Activated naive CD4-positive, alpha-beta T cell (primary cell): ENCODE measurements around the gene TMEM121B.

Source experiments
- DNase-seq, 4 experiments: peaks; one replicate each; lab custom pipeline; 2025; lab: John Stamatoyannopoulos, UW

The TMEM121B gene

DNA sequence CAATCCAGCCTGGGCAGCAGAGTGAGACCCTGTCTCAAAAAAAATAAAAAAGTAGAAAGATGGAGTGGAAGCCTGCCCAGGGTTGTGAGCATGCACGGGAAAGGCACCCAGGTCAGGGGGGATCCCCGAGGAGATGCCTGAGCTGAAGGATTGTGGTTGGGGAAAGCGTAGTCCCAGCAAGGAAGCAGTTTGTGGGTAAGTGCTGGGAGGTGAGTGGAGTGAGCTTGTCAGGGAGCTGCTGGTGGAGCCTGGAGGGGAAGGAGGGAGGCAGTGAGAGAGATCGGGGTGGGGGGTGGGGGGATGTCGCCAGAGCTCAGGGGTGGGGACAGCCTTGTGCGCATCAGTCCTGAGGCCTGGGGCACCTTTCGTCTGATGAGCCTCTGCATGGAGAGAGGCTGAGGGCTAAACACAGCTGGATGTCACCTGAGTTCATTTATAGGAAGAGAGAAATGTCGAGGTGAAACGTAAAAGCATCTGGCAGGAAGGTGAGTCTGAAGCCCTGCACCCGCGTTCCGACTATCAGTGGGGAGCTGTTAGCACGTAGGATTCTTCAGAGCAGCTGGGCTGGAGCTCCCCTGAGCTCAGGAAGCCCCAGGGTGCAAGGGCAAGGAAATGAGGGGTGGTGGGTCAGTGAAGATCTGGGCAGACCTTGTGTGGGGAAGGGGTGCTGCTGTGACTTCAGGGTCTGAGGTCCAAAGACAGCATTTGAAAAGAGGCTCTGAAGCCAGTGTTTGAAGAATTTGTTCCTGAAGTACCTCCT, 10.2 kb downstream of the TMEM121B start:
- no peak for DNase-seq

GRCh38 chr22:17109976-17110375, 11.2 kb downstream of the TMEM121B start:
- DNase-seq, result no peak

DNA sequence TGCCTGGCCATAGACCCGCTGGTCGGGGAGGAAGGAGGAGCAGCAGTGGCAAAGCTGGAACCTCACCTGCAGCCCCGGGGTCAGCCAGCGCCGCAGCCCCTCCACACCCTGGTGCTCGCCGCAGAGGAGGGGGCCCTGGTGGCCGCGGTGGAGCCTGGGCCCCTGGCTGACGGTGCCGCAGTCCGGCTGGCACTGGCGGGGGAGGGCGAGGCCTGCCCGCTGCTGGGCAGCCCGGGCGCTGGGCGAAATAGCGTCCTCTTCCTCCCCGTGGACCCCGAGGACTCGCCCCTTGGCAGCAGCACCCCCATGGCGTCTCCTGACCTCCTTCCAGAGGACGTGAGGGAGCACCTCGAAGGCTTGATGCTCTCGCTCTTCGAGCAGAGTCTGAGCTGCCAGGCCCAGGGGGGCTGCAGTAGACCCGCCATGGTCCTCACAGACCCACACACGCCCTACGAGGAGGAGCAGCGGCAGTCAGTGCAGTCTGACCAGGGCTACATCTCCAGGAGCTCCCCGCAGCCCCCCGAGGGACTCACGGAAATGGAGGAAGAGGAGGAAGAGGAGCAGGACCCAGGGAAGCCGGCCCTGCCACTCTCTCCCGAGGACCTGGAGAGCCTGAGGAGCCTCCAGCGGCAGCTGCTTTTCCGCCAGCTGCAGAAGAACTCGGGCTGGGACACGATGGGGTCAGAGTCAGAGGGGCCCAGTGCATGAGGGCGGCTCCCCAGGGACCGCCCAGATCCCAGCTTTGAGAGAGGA, 11.9 kb downstream of the TMEM121B start:
- DNase-seq, result no peak

DNA sequence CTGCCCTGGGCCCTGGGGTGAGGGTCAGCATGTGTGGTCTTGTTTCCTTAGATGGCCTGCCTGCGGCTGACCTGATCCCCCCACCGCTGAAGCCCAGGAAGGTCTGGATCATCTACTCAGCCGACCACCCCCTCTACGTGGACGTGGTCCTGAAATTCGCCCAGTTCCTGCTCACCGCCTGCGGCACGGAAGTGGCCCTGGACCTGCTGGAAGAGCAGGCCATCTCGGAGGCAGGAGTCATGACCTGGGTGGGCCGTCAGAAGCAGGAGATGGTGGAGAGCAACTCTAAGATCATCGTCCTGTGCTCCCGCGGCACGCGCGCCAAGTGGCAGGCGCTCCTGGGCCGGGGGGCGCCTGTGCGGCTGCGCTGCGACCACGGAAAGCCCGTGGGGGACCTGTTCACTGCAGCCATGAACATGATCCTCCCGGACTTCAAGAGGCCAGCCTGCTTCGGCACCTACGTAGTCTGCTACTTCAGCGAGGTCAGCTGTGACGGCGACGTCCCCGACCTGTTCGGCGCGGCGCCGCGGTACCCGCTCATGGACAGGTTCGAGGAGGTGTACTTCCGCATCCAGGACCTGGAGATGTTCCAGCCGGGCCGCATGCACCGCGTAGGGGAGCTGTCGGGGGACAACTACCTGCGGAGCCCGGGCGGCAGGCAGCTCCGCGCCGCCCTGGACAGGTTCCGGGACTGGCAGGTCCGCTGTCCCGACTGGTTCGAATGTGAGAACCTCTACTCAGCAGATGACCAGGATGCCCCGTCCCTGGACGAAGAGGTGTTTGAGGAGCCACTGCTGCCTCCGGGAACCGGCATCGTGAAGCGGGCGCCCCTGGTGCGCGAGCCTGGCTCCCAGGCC, 12.7 kb downstream of the TMEM121B start:
- no peak for DNase-seq

- DNase-seq, result no peak
These were observed 13.7 kb downstream of the TMEM121B start for GRCh38 chr22:17107547-17107810.

DNA sequence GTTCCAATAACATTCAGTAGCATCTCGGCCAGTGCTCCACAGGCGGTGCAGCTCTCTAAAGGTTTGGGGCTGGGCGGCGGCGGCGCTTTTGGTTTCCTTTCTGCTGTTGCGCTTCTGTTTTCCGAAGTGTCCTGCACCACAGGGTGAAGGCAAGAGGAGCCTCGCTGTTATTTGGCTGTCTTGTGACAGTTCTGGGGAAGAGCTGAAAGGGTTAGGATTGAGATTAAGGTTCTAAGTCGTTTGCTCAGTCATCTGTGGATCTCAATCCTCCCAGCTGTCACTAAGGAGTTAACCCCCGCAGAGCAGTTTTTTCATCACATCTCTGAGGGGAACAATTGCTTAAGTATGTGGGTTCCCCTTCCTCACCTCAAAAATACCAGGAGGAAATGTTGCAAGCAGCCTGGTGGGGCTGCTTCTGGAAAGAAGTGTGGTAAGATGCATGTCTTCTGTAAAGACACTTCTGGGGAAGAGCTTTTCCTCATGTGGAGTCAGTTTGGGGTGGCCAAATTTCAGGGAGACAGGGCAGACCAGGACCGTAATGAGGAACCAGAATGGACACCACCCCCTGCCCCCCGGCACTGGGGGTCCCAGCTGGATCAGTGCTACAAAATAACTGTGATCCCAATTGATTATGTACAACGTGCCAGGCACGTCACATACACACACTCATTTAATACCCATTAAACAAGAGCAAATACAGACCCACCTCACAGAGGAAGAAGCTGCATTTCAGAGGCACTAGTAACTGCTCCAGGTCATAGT, 14.2 kb downstream of the TMEM121B start:
- peak in 1 of 4 experiments; percentile 17 for DNase-seq

DNA sequence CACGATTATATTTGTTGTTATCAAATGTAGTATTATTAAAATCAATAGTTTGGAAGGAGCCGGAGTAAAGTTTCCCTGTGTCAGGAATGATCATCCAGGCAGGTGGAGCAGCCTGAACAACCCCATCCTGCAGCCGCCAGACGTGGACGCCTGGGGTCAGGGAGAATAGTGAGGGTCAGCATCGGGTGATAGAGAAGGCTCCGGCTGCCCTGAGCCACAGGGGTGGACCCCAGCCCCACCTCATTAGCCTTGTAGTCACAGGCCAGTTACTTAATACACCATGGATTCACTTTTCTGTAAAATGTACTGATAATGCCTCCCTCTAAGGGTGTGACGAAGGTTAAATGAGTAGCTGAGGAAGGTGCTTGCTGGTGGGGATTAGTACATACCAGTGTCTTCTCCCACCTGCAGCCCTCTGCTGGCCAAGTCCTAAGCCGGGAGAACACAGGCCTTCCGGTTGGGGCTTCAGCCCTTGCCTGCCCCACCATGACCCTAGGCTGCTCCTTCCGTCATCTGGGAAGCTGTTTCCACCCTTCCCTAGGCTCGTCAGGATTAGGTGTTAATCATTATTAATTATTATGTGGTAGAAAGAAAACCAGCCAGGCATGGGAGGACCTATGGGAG, 14.9 kb downstream of the TMEM121B start:
- DNase-seq, result no peak

DNA sequence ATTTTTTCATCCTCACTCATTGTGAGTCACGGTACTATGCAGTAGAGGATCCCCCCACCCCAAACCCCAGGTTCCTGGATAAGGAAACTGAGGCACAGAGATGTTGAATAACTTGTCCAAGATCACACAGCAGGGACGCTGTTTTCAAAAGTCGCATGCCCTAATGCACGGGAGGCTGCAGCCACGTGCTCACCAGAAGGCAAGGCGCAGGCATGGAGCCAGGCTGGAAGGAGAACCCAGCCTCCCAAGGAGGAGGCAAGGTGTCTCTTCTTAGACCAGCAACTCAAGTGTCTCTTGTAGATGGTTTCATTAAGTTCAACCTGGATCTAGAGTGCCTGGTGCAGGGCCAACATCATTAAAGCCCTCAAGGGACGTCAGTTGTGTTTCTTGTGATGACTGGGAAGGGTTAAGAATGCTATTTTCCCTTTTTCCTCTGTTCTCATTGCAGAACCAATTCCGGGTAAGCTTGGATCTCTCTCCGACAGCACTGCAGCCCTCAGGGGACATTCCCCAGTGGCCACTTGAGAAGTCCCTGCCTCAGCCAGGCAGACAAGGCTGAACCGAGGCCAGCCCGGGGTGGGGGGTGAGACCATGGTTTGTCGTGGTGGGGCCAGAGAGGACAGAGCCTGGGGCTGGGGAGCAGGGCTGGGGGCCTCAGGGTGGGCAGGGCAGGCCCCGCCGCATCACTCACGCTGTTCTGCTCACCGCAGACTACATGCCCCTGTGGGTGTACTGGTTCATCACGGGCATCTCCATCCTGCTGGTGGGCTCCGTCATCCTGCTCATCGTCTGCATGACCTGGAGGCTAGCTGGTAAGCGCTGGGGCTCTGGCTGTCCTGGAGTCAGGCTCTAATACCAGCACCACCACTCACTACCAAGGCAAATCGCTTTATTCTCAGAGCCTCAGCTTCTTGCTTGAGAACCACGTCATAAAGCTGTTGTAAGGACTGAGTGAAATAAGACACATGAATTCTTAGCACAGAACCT, 15.7 kb downstream of the TMEM121B start:
- no peak for DNase-seq

- DNase-seq, result no peak
These were observed 16.7 kb downstream of the TMEM121B start for GRCh38 chr22:17104336-17104935.

GRCh38 chr22:17103351-17103750, 17.8 kb downstream of the TMEM121B start:
- DNase-seq, result no peak

- no peak for DNase-seq
These were observed 18.9 kb downstream of the TMEM121B start for GRCh38 chr22:17102297-17102667.

DNA sequence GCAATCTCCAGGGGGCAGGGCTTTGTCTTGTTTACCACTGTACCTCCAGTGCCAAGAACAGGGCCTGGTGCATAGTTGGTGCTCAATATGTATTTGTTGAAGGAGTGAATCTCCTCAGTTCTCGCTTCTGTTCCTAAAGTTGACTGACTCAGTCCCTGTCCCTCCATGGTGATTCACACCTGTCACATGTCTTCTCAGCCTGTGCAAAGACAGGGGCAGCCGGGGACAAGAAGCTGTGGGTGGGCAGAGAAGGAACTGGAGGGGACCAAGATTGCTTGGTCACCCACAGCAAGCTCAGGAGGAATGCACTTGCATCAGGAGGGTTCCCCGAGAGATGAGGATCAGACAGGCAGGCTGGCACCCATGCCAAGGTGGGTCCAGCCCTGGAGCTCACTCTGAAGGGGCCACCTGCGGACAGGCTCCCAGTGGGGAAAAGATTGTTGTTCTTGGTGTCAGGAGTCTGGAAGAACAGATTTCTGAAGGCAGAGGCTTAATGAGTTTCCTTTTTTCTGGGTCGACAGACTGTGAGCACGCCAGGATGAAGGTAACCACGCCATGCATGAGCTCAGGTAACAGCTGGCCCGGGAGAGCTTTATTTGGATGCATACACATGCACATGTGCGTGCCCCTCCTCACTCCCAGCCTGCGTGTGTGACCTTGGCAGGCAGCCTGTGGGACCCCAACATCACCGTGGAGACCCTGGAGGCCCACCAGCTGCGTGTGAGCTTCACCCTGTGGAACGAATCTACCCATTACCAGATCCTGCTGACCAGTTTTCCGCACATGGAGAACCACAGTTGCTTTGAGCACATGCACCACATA, 19.5 kb downstream of the TMEM121B start:
- no peak for DNase-seq

DNA sequence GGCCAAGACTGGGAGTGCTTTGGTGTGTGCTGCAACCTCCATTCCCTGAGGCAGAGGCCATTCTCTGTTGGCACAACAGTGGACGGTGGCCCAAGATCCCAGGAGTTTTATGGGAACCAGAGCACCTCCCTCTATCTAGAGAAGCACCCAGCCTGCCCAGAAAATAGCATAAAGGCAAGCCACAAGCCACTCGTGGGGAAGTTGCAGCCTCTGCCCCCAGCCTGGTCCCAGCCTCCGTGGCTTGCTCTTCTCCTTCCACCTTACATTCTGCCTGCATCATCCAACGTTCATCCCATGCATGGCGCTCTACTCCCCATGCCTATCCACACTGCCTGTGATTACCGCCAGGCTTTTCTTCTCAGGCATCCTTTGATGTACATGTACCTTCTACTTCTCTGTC, 20.5 kb downstream of the TMEM121B start:
- no peak for DNase-seq

- no peak for DNase-seq
These were observed 22.8 kb downstream of the TMEM121B start for GRCh38 chr22:17098379-17098819.

- no peak for DNase-seq
These were observed 23.5 kb downstream of the TMEM121B start for GRCh38 chr22:17097701-17098100.

- no peak for DNase-seq
These were observed 24.1 kb downstream of the TMEM121B start for GRCh38 chr22:17097062-17097461.

DNA sequence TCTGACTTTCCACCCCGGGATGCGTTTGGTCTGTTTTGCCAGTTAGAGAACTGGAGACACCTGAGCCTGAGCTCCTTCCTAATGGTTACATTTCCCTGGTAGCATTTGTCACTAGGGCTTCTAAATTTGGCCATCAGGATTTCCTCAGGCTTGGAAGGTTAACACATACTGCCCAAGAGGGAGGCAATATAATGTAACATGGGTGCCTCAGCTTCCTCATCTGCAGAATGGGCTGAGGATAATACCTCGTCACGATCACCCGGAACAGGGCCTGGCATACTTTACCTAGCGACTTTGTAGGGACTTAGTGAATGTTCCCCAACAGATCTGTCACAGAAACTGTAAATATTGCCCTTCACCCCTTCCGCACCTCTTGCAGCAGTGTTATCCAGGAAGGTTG, 25.1 kb downstream of the TMEM121B start:
- DNase-seq, result no peak

GRCh38 chr22:17095538-17095937, 25.6 kb downstream of the TMEM121B start:
- DNase-seq, result no peak

GRCh38 chr22:17093081-17093480, 28.1 kb downstream of the TMEM121B start:
- no peak for DNase-seq
